ENCODE data around the gene JAZF1. TPM values are rescaled to one million over a fixed set of nuclear protein-coding genes. Genes with fewer than 3 reads are reported as not detected.

Gene JAZF1
- polyA plus RNA-seq, 1 donor = 24.9 TPM

DNA sequence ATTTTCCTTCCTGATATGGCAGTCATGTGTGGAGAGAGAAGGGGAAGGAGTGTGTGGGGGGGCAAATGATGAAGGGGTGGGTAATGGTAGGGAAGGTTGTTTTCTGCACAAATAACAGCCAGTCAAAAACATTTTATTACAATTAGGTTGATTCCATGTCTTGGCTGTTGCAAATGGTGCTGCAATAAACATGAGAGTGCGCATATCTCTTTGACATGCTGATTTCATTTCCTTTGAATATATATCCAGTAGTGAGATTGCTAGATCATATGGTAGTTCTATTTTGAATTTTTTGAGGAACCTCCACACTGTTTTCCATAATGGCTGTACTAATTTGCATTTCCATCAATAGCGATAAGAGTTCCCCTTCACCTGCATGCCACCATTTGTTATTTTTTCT, 10.6 kb upstream of the JAZF1 start:
- no peak for DNase-seq

- DNase-seq = no peak
Observed at GRCh38 chr7:28190077-28190710, 9.6 kb upstream of the JAZF1 start.

- no peak for DNase-seq
Observed at GRCh38 chr7:28187012-28187411, 6.4 kb upstream of the JAZF1 start.

DNA sequence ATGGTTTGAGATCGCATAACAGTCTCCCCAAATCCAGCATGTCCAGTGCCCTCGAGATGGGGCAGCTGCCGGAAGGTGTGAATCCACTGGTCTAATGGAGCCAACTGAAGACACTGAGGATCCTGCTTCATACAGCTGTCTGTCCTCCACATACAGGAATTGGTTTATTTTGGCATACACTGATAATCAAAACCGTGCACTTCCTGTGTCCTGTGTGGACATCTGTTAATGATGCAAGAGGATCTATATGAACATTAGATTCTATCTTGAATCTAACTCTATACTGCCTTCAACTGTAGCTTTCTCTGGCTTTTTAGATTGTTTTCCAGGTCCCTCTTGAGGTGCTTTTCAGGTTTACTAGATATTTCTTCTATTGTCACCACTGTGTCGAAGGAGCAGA, 3.0 kb upstream of the JAZF1 start:
- DNase-seq = no peak

- no peak for DNase-seq
Observed at GRCh38 chr7:28182071-28182471, 1.5 kb upstream of the JAZF1 start.

GRCh38 chr7:28181416-28181815, 821 bp upstream of the JAZF1 start:
- DNase-seq = no peak

DNA sequence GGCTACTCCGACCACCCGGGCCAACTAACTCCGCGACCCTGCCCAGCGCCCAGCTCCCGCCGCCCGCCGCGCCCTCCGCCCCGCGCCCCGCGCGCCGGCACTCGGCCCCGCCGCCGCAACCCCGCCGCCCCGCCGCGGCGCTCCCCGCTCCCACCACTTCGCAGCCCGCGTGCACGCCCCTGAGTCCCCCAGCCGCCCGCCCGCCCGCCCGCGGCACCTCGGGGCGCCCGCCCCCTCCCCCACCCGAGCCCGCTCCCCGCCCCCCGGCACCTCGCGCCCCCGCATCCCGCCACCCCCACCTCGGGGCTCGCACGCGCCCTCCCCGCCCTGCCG, 598 bp downstream of the JAZF1 start:
- DNase-seq = no peak

DNA sequence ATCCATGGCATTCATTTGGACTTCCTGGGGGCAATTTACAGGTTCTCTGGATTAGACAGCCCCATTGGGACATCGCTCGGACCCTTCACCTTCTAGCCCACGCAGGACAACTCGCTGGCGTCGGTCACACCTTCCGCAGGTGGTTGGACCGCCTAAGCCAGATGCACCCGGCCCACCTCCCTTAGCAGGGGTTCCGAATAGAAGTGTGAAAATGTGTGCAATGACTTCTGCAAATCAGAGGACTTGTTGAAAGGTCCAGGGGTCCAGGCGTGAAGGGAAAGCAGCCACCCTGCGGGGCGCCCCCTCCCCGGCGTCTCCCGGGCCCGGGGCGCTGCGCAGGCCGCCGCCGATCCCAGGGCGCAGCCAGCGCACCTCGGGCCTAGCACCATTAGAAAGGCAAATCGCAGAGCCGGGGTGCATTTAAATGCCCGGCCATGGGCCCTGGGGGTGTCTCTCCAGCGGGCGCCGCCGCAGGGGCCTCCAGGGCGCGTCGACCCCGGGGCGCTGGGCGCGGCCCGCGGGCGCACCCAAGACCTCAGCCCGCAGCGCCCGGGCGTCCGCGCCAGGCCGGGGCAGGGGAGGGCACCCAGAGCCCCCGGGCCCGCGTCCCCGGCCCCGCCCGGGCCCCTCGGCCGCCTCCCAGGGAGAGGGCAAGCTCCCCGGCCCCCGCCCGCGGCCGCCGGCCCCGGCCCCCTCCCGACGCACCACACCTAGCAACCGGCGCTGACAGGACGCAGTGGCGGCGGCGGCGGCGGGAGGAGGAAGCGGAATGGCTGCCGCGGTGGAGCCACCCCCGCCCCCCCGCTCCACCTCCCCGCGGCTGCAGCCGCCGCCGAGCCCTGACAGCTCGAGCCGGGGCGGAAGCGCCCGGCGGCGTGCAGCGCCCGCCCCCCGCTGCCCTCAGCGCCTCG, 1.2 kb downstream of the JAZF1 start:
- DNase-seq = peak; percentile 55

GRCh38 chr7:28178599-28178998, 2.0 kb downstream of the JAZF1 start:
- no peak for DNase-seq

DNA sequence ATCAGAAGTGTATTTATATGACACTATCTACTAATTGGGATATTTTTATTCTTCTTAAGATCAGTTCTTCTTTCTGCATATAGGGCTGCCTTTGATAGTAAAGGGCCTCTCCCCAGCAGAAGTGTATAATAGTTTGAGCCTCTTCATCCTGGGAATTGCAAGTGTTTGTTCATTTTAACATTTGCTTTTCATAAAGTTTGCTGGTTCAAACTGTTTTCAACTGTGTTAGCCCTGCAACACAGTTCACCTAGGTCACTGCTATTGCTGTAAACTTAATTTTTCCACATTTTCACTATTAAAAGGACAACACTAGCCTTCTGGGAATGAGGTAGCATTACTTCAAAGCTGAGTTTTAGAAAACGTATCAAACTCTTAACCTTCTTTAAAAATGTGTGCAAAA, 2.8 kb downstream of the JAZF1 start:
- no peak for DNase-seq

DNA sequence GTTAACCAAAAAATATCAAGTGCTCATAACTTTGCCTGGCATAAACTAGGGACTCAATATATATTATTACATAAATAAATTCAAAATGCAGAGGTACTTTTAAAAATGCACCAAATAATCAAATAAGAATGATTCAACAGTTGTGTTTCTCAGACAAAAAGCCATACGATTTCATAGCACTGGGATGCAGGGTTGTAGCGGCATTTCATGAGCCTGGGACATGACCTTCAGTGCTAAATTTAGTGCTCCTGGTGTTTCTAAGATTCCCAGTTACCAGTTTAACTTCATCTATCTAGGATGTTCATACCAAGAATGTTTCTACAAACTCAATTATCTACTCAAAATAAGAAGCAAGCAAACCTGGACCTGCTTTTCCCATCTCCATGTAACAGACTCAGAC, 4.0 kb downstream of the JAZF1 start:
- DNase-seq = no peak

- DNase-seq = no peak
Observed at GRCh38 chr7:28176174-28176573, 4.4 kb downstream of the JAZF1 start.

DNA sequence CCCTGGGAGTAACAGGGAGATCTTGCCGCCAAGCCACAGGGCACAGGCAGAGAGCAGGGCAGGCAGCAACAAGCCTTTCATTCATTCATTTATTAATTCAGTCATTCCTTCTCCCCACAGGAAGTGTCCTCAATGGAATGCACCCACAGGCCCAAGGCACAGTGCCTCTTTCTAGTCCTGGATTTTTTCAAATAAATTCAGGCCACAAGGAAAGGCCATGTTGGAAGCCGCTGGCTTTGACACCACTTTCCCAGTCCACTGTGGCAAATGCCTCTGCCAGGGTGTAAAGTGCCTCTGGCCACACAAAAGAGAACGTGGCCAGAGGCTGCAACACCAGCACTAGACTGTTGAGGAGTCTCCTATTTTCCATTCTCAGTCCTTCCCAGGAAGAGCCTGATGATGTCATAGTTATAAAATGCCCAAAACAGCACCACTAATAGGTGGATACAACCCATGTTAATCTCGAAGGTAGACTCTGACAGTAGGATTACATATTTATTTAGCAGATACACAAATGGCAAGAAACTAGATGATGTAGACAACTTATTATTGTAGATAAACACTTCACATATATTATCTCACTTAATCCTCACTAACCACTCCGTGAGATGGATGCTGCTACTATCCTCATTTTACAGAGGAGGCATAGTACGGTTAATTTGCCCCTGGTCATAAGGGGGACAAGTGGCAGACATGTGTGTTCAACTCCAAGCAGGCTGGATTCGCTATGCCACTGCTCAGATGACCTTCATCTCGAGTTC, 5.5 kb downstream of the JAZF1 start:
- DNase-seq = no peak

GRCh38 chr7:28174442-28174841, 6.2 kb downstream of the JAZF1 start:
- DNase-seq = no peak

- DNase-seq = no peak
Observed at GRCh38 chr7:28173531-28173930, 7.1 kb downstream of the JAZF1 start.

GRCh38 chr7:28172958-28173357, 7.6 kb downstream of the JAZF1 start:
- no peak for DNase-seq

DNA sequence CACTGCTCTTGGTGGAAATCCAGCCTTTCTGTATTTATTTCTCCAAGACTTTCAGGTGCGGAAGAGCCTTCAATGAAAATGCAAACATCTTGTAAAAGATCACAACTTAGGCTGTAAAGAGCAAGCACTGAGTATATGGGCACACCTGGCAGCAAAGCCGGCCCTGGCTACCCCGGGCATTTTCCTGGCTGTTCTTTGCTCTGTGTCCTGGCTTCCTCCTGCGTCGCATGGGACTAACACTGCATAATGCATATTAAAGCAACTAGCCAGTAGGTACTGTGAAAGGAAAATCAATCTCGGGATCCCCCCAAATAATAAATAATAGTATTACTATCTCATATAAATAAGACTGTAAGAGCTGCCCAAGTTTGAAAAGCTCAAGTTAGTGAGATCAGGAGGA, 9.9 kb downstream of the JAZF1 start:
- DNase-seq = no peak

DNA sequence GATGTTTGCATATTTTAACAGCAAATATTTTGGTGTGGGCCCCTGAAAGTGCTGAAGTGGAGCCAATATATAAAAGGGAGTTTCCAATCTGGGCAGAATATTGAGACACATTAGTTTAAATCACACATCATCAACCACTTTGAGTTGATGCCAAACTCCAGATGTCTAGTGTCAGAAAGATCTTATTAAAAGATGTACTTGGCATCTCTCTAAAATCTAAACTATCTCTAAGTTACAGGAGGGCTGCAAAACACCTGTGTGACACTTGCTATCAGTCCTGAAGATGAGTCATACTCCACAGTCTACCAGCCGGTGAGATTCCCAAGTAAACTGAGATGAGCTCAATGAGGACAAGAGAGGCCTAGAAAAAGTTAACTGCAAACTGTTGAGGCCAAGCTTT, 11.4 kb downstream of the JAZF1 start:
- DNase-seq = no peak

DNA sequence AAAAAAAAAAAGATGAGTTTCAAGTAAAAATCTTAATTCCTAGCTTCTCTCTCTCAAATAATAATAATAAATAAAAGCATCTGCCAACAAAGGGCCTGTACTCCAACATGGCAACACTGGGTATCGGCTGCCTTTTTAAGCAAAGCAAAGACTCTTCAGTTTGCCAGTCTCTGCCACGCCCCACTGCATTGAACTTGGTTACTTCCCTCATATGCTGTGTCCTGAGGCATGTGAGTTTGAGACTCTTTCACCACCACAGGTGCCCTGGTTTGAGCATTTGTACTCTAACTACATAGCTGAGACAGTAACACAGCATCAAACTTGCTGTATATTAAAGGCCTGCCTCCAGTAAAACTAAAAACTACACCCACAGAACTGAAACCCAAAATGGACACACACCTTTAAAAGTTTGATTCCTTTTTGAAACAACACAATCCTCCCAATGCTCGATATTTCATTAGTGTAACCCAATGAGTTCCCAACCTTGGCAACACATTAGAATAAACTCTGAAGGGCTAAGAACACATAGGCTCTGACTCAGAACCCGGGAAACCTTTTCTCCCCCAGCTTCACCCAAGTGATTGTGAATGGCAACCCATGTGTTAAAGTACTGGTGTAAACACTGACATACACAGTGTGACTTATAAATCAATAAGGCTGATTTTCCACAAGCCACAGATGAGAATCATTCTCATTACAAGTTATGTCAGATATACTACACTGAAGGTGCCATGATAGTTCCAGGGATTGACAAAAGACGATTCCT, 12.0 kb downstream of the JAZF1 start:
- DNase-seq = no peak

DNA sequence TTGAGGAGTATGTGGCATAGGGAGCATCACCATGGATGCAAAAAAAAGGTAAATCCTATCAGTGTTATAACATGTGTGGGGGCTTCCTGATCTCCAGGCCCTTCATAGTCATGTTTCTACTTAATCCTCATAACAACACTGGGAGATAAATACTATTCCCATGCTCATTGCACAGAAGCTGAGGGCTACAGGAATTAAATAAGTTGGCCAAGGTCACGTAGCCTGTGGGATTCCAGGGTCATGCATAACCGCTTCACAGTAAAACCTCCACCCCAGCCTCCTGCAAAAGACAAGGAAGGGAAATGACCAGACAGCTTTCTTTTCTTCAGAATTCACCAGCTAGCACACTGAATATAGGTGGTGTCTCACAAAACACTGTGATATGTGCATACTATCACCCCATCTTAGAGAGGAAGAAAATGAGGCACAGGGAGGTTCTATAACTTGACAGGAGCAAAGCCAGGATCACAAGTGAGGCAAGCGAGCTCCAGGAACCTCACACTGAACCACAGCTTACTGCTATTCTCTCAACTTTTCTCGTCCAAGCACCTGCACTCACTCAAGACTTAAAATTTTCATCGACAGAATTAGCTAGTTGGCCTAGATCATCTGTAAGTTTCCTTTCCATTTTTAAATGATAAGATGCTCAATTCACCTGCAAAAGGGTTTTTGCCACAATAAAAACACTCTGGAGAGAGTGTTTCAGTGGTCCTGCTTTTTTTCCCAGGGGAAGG, 13.4 kb downstream of the JAZF1 start:
- DNase-seq = no peak

DNA sequence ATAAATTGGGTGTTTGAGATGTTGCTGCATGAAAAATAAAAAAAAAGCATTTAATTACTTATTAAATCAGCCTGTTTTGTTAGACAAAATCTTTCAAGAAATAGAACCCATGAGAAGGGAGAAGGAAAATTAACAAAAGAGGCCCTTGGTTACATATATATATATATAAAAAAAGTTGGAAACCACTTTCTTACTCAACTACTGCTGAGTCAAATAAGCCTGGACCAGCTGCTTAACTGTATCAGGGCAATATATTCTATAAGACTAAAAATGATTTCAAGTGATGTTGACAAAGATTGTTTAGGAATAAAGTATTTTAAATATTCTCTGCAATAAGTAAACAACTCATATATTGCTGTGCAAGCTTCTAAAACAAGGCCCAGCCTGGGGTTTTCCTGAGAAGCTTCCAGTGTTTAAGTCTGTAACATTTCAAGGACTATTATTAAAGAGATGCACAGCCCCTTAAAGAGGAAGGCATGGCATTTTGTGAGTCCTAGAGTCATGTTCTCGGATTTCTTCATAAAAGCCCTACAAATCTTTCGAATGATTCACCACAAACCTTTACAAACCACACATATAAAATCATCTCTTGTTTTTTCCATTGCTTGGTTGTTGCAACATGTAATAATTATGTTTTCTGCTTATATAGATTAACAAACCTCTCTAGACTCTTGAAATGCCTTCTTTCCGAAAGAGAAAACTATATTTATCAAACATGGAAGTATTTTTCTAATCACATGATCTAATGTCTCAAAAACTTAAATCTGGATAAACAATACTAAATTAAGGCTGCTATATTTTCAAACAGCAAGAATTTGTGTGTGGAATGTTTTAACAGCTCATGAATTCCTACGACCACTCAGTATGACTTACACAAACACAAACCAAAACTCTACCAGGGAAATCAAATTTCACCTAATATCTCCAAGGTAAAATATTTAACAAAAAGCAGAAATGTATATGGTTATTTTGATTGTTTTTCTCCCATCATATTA, 14.3 kb downstream of the JAZF1 start:
- DNase-seq = no peak
